ENCODE measurements around the gene BDNF. TPM values are rescaled to one million over a fixed set of nuclear protein-coding genes. Genes with fewer than 3 reads are reported as not detected.

The BDNF gene
- total and polyA plus RNA-seq, 2 of the 8 experiments (the other 6 are each of a cell fraction or from before 2014, with no cell fraction given) = 2.4 to 5.4 TPM

- Histone ChIP-seq H3K4ac (replicated peaks; ENCODE audit: insufficient read length, low read depth, low read length) (no peak overlapping the region), H4K20me1 (replicated peaks in 1 of 2; ENCODE audit: control insufficient read depth in 1 of 2, insufficient read depth in 2 of 2, low read length in 2 of 2) (peaks cover under 1 to 1% of the 10 kb centered on the region in 2 experiments), H3K79me1 (ENCODE audit: low read depth, low read length) (no peaks in the 10 kb centered on the region), H4K91ac (replicated peaks; ENCODE audit: insufficient read length, low read length) (no peak overlapping the region), H2BK120ac (replicated peaks; ENCODE audit: low read depth, low read length) (no peak overlapping the region), H3K56ac (replicated peaks; ENCODE audit: insufficient read length, low read depth, low read length) (no peak overlapping the region), H2BK20ac (ENCODE audit: low read length) (no peak overlapping the region), H3K23me2 (ENCODE audit: low read depth, low read length) (no peaks in the 10 kb centered on the region), H2BK12ac (ENCODE audit: low read depth, low read length) (no peak overlapping the region), H2AFZ (ENCODE audit: low read length) (no peak overlapping the region), H3K4me1 (replicated peaks in 1 of 4; ENCODE audit: control insufficient read depth in 3 of 4, insufficient read depth in 4 of 4, low read length in 3 of 4) (no peaks in the 10 kb centered on the region), H4K8ac (ENCODE audit: extremely low read depth, insufficient read depth, low read length) (no peak overlapping the region), H3K23ac (ENCODE audit: insufficient read length) (no peak overlapping the region), H3K4me3 (ENCODE audit: extremely low read depth in 1 of 4, insufficient read depth in 2 of 4, low read depth in 3 of 4, low read length in 4 of 4) (no peak overlapping the region), H3K27ac (ENCODE audit: low read depth, low read length) (no peak overlapping the region), H3K79me2 (ENCODE audit: control insufficient read depth in 1 of 2, insufficient read depth in 2 of 2, low read length in 2 of 2) (no peaks in the 10 kb centered on the region), H3K14ac (ENCODE audit: insufficient read length) (no peak overlapping the region), H3K4me2 (ENCODE audit: insufficient read depth in 1 of 2, low read depth in 2 of 2, low read length in 2 of 2) (no peak overlapping the region), H2BK15ac (ENCODE audit: low read length) (no peak overlapping the region), H3K18ac (ENCODE audit: extremely low read depth, low read length) (no peak overlapping the region), H3K27me3 (replicated peaks in 1 of 4; ENCODE audit: control insufficient read depth in 3 of 4, extremely low read depth in 1 of 4, insufficient read depth in 3 of 4, low read length in 3 of 4) (no peaks in the 10 kb centered on the region), H2AK5ac (ENCODE audit: low read depth, low read length) (no peak overlapping the region), H3K9ac (replicated peaks in 1 of 4; ENCODE audit: extremely low read depth in 1 of 4, low read depth in 3 of 4, low read length in 3 of 4) (no peak overlapping the region), H2BK5ac (ENCODE audit: low read depth, low read length) (no peak overlapping the region), H3K36me3 (ENCODE audit: control insufficient read depth in 2 of 4, insufficient read depth in 4 of 4, low read length in 3 of 4) (peaks cover 3 to 17% (median 13%) of the 10 kb centered on the region in 4 experiments; a peak in 7 of 8 replicates), H4K5ac (ENCODE audit: insufficient read length, low read depth, low read length) (no peak overlapping the region), H3K9me3 (ENCODE audit: insufficient read depth in 2 of 2, low read depth in 1 of 2, low read length in 1 of 2) (no peaks in the 10 kb centered on the region)
- TF ChIP-seq ASH2L (IDR thresholded peaks at IDR 0.05; ENCODE audit: low read length) (no peak), E2F6 (IDR thresholded peaks at IDR 0.05) (no peak), POLR2AphosphoS5 (IDR thresholded peaks at IDR 0.05; ENCODE audit: low read depth, low read length) (peak; percentile 65; the same call in 1 of the 2 replicates), JUN (IDR thresholded peaks at IDR 0.05; ENCODE audit: low read depth, low read length) (no peak), ATF2 (IDR thresholded peaks at IDR 0.05; ENCODE audit: low read length) (no peak), TEAD4 (IDR thresholded peaks at IDR 0.05; ENCODE audit: low read depth, low read length) (no peak), POLR2A (IDR thresholded peaks at IDR 0.05; ENCODE audit: control extremely low read depth in 1 of 2, low read depth in 2 of 2, low read length in 2 of 2) (peak in 1 of 2 experiments; percentile 37; a peak in 1 of 3 replicates)
- WGBS, 2 experiments (ENCODE audit: extremely low coverage in 1 of 2, insufficient coverage in 1 of 2, insufficient read length in 1 of 2, insufficient replicate concordance in 2 of 2, low coverage in 1 of 2, low lambda C conversion rate in 2 of 2, missing lambda C conversion rate in 1 of 2) = 82% methylated on average over 3 of the region's 3 CpGs; no CpG with 5 or more reads in 1 of the 2 experiments
- ChIA-PET POLR2A (ENCODE audit: partially characterized antibody) (interaction anchor here (1.1 to 14.1 kb wide), 9 partner anchors 9 to 108 kb away, joined by 4 to 208 read pairs (median 7); no protein-coding TSS in a partner anchor), CTCF (ENCODE audit: partially characterized antibody) (interaction anchor here (1.3 kb wide), 1 partner anchor 88 kb away, joined by 4 read pairs; no protein-coding TSS in a partner anchor)
- no peak for DNase-seq (ENCODE audit: low read depth in 1 of 2, low spot score in 2 of 2)
- FAIRE-seq = no peak
These were observed 88.3 kb downstream of the BDNF start for GRCh38 chr11:27611947-27612455.
